GM19397 (cell line): Measurements from ENCODE around the gene FOXA1.
"Not testable (repeated sequence)": the region's sequence is repeated elsewhere in the genome, so short reads cannot be mapped to it uniquely, and the experiment has no call there.

Experiments
- ATAC-seq: cut with Tn5 transposase; IDR thresholded peaks from one replicate; pipeline ENCODE4 v1.9.1; 2021; ENCODE audit warnings: mild to moderate bottlenecking, moderate library complexity; ENCODE audit not compliant: unreplicated experiment

Gene FOXA1

DNA sequence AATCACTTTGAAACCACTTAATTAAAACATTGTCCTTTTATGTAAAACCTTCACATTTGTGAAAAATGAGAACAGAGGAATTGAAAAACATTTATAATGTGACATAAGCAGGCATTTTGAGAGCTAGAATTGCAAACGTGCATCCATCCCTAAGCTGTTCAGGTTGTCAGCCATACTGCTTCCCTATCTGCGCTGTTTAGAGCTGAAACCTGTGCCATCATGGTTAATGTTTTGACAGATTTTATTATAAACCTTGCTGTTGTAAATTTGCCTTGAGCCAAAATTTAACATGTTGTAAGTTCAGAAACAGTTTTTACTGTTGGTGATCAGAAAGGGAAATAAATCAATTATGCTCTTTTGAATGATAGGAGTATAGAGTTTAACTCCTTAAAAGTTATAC, 31.9 kb downstream of the FOXA1 start:
- ATAC-seq: no peak

DNA sequence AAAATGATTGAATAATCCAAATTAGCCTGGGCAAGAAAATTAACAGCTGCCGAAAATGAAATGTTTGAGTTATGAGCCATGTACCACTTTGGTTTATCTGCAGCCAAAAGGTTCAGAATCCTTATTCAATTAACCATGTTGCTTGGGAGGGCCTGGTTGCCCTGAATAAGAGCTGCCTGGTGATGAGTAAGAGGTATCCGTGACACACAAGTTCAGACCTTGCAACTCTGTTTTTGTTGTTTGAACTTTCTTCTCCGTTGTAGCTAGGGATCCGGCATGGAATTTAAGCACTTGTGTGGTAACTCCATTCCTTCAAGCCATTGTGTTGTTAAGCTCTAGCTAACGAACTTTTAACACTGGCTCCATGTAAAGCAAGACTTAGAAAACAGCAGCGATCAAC, 35.7 kb downstream of the FOXA1 start:
- no peak for ATAC-seq

DNA sequence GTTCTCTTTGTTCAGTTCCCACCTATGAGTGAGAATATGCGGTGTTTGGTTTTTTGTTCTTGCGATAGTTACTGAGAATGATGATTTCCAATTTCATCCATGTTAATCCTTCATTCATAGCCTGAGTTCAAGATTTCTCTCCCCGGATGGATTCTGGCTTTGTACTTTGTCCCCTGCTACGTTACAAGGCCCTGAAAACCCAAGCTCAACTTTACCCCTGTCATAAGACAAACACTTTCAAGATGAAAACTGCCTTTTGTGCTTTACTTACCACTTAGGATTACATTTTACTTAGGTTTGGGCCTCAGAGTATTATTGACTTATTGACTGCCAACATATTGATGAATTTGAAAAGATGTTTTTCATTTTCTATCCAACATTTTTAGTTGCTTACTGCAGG, 36.3 kb downstream of the FOXA1 start:
- ATAC-seq: no peak

DNA sequence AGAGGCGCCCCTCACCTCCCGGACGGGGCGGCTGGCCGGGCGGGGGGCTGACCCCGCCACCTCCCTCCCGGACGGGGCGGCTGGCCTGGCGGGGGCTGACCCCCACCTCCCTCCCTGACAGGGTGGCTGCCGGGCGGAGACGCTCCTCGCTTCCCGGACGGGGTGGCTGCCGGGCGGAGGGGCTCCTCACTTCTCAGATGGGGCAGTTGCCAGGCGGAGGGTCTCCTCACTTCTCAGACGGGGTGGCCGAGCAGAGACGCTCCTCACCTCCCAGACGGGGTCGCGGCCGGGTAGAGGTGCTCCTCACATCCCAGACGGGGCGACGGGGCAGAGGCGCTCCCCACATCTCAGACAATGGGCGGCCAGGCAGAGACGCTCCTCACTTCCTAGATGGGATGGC, 39.5 kb downstream of the FOXA1 start:
- ATAC-seq: not testable (repeated sequence)

DNA sequence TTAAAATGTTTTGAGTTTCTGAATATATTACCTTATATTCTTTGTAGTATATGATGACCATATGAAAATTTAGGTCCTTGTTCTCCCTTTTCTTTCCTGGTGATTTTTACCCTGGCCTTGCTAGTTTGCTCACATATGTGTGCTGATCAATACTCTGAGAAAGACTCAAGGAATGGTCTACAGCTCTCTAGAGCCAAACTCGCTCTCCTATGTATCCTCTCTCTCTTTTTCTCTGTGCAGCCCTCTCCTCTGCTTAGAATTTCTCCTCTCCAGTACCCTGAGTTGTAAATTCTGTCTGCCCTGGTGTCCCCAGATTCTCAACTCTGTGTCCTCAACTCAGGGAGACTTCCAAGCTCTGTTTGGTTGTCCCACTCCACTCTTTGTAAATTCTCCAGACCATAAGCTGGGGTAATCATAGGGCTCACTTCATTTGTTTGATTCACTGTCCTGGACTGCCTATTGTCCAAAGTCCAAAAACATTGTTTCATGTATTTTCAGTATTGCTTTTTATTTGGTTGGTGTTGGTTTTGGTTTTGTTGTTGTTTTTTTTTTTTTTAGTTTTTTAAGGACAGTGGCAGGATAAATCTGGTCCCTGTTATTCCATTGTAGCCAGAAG, 41.0 kb downstream of the FOXA1 start:
- no peak for ATAC-seq

DNA sequence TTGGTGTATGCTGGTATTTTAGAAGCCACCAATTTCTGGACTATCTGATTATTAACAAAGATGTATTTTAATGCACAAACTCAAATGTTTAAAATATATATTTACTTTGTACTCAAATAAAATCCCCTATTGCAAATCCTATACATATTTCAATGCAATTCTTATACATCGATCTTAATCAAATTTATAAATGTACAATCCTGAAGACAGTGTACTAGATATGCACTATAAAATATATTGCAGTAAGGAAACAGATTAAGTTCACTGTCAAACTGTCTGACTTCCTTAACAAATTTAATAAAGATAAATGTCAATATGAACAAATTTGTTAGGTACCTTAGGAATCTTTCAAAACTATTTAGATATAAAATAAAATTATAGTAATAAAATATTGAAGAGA, 43.9 kb downstream of the FOXA1 start:
- ATAC-seq: no peak

DNA sequence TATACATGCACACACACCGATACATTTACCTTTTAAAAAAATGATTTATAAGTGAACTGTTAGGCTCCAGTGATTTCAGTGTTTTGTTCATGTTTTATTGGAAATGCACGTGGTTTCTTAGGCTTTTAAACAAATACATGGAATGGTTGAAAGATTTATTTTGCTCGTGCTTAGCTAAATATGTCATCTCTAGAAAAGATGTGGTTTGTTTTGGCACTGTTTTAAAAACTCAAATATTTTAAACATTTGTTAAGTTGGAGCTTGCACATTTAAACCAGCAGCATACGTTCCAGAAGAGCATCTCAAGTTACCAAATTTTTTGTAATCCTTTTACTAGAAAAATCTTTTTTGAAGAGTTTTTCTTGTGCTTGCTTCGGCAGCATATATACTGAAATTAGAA, 44.5 kb downstream of the FOXA1 start:
- ATAC-seq: no peak

DNA sequence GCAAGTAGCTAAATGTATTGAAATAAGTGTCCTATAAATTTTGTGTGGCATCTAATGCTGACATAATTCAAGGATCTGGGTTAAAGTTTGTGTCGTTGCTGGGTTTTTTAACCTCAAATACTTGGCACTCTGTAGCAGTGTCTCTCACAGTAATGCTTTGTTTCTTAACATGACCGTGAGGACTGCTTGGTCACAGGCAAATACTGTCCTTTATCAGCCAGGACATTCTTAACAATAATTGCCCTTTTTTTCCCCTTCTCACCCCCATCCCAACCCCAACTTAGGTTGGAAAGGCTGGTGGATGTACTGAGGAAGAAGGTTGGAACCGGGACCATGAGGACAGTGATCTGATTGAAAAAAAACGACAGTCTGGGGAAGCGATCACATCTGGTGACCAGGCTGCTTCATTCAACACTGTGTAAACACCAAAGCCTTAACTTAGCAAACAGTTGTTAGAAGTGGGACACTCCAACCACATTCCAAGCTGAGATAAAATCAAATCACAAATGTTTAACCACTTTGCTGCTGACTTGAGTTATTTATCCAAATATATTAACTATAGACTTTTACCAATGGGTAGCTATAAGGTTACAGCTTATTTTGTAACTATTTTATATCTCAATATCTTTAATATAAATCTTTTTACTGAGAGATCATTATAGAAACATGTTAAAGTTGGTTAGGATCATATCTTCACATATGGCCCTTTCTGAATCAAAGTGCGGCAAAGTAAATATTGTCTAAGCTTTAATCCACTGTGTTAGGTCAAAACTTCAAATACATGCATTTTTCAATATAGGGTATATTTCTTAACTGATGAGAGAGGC, 48.2 kb downstream of the FOXA1 start:
- ATAC-seq: no peak

DNA sequence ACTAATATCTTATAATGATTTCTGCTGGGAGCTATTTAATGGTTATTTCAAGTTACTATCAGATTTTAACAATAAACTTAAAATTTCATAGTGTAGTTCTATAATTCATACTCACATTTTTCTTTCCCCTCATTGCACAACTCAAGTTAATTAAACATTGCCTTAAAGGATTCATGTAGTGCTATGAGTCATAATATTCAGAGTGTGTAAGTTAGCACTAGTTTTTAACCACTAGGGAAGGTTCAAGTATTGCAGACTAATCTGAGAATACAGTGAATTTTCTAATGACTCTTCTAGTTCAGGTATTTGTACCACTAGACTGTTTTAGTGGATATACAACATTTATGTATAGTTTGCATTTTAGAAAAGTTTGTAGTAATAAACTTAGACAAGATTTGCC, 49.9 kb downstream of the FOXA1 start:
- no peak for ATAC-seq

DNA sequence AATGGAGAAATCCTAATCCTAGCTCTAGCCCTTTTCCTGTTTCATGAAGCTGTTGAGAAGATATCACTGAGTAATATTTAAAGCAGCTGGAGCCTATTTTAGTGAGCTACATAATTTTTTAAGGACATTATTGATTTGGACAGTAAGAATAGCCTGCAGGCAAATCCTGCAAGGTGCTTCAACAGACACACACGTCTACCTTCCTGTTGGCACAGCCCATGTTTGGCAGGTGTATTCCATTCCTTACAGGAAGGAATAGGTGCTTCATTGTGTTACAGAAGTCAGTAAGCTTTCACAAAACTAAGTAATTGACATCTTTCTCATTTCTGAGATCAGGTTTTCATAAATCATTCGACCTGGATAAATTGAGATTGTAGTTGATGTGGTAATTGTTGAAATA, 50.6 kb downstream of the FOXA1 start:
- no peak for ATAC-seq

DNA sequence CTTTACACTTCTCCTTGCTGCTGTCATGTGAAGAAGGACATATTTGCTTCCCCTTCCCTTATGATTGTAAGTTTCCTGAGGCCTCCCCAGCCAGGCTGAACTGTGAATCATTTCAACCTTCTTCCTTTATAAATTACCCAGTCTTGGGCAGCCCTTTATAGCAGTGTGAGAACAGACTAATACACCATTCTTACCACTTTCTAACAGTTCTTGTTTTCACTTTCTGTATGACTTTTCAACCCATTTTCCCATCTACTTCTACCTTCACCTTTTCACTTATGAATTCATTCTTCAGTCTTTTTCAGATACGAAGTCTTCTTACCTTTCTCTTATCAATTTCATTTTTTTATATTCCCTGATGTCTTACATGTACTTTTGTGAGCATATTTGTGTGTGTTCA, 55.1 kb downstream of the FOXA1 start:
- no peak for ATAC-seq
